ENCODE results near the gene RGSL1.

GRCh38 chr1:182431278-182431677, 18.7 kb upstream of the RGSL1 start:
- TF ChIP-seq SMC3 (conservative IDR thresholded peaks at IDR 0.05; ENCODE audit: poor library complexity) (no peak), EP300 (conservative IDR thresholded peaks at IDR 0.05; ENCODE audit: poor library complexity, severe bottlenecking) (no peak), CTCF (IDR thresholded peaks at IDR 0.05; ENCODE audit: poor library complexity, severe bottlenecking) (no peak)

All from neural cell (in vitro differentiated cells).